ENCODE measurements around the gene TNFRSF1B. TPM values are rescaled to one million over a fixed set of nuclear protein-coding genes. Genes with fewer than 3 reads are reported as not detected.

TNFRSF1B gene
- total and polyA plus RNA-seq, 9 of the 15 experiments (the other 6 are each of a cell fraction or from before 2014, with no cell fraction given) = 8.8 to 91.3 (median 36.0) TPM

DNA sequence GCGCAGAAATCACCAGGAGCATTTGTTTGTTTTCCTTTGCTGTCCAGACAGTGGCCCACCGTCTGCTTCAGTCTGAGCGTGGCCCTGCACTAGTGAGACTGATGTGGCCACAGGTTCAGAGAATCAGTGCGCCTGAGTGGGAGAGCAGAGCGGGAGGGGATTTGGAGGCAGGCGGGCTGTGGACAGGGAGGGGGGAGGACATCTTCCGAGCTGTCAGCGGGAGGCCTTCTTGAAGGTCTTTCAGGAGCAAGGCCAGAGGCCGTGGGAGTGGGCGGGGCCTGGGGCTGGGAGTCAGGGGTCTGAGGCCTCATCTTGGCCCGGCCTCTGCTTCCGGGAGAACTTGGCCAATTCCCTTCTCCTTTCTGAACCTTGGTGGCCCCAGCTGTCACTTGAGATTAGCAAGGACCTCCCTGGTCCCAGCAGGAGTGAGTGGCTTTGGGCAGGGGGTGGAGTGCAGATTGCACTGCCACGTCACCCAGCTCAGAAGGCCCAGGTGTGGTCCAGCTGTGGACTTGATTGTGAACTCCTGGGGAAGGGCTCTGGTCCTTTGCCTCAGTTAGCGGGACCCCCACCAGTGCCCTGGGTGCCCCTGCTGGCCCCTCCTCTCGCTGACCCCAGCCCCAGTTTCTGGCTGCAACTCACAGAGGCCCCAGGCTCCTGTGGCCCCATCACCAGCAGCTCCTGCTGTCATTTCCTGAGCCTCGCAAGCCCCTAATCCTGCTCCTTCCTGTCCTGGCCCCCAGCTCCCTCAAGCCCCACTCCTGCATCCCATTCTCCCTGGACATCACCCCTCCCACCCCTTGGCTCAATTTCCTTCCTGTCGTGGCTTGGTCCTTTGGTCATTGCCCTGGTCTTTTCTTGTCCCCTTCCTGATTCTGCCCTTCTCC, 8.4 kb downstream of the TNFRSF1B start (continued):
- TF ChIP-seq, protein P1, sequence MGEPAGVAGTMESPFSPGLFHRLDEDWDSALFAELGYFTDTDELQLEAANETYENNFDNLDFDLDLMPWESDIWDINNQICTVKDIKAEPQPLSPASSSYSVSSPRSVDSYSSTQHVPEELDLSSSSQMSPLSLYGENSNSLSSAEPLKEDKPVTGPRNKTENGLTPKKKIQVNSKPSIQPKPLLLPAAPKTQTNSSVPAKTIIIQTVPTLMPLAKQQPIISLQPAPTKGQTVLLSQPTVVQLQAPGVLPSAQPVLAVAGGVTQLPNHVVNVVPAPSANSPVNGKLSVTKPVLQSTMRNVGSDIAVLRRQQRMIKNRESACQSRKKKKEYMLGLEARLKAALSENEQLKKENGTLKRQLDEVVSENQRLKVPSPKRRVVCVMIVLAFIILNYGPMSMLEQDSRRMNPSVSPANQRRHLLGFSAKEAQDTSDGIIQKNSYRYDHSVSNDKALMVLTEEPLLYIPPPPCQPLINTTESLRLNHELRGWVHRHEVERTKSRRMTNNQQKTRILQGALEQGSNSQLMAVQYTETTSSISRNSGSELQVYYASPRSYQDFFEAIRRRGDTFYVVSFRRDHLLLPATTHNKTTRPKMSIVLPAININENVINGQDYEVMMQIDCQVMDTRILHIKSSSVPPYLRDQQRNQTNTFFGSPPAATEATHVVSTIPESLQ (CRISPR knock-in tag; IDR thresholded peaks at IDR 0.05) = no peak
- TF ChIP-seq, protein P2, sequence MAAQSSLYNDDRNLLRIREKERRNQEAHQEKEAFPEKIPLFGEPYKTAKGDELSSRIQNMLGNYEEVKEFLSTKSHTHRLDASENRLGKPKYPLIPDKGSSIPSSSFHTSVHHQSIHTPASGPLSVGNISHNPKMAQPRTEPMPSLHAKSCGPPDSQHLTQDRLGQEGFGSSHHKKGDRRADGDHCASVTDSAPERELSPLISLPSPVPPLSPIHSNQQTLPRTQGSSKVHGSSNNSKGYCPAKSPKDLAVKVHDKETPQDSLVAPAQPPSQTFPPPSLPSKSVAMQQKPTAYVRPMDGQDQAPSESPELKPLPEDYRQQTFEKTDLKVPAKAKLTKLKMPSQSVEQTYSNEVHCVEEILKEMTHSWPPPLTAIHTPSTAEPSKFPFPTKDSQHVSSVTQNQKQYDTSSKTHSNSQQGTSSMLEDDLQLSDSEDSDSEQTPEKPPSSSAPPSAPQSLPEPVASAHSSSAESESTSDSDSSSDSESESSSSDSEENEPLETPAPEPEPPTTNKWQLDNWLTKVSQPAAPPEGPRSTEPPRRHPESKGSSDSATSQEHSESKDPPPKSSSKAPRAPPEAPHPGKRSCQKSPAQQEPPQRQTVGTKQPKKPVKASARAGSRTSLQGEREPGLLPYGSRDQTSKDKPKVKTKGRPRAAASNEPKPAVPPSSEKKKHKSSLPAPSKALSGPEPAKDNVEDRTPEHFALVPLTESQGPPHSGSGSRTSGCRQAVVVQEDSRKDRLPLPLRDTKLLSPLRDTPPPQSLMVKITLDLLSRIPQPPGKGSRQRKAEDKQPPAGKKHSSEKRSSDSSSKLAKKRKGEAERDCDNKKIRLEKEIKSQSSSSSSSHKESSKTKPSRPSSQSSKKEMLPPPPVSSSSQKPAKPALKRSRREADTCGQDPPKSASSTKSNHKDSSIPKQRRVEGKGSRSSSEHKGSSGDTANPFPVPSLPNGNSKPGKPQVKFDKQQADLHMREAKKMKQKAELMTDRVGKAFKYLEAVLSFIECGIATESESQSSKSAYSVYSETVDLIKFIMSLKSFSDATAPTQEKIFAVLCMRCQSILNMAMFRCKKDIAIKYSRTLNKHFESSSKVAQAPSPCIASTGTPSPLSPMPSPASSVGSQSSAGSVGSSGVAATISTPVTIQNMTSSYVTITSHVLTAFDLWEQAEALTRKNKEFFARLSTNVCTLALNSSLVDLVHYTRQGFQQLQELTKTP (IDR thresholded peaks at IDR 0.05; ENCODE audit: low read depth in 1 of 2, partially characterized antibody in 2 of 2) = no peak
- TF ChIP-seq TCF7L2 (IDR thresholded peaks at IDR 0.05; ENCODE audit: low read depth, low read length) (no peak), NFRKB (IDR thresholded peaks at IDR 0.05; ENCODE audit: low read depth) (no peak), HLTF (IDR thresholded peaks at IDR 0.05) (no peak), ZSCAN32 (CRISPR knock-in tag; IDR thresholded peaks at IDR 0.05) (no peak), ZNF696 (CRISPR knock-in tag; conservative IDR thresholded peaks at IDR 0.05) (no peak), PURB (CRISPR knock-in tag; IDR thresholded peaks at IDR 0.05; ENCODE audit: low read depth) (no peak), SIX5 (IDR thresholded peaks at IDR 0.05; ENCODE audit: borderline replicate concordance in 1 of 2, insufficient read depth in 1 of 2, low read depth in 1 of 2, low read length in 2 of 2) (no peak), CAMTA2 (CRISPR knock-in tag; conservative IDR thresholded peaks at IDR 0.05) (no peak), TEAD4 (IDR thresholded peaks at IDR 0.05; ENCODE audit: low read length) (peak; percentile 94), TEAD4 (CRISPR knock-in tag; IDR thresholded peaks at IDR 0.05; ENCODE audit: borderline replicate concordance) (no peak), SNRNP70 (optimal IDR thresholded peaks at IDR 0.05; ENCODE audit: low read depth, low read length) (no peak), PCBP2 (IDR thresholded peaks at IDR 0.05; ENCODE audit: low read depth, low read length, poor library complexity, severe bottlenecking) (no peak), SMARCC2 (IDR thresholded peaks at IDR 0.05; ENCODE audit: low read depth) (0 out of 2 replicates have a peak, but pooled peaks have one; percentile 34), PML (IDR thresholded peaks at IDR 0.05; ENCODE audit: low read length) (peak; percentile 87)
- TF ChIP-seq, protein P3, sequence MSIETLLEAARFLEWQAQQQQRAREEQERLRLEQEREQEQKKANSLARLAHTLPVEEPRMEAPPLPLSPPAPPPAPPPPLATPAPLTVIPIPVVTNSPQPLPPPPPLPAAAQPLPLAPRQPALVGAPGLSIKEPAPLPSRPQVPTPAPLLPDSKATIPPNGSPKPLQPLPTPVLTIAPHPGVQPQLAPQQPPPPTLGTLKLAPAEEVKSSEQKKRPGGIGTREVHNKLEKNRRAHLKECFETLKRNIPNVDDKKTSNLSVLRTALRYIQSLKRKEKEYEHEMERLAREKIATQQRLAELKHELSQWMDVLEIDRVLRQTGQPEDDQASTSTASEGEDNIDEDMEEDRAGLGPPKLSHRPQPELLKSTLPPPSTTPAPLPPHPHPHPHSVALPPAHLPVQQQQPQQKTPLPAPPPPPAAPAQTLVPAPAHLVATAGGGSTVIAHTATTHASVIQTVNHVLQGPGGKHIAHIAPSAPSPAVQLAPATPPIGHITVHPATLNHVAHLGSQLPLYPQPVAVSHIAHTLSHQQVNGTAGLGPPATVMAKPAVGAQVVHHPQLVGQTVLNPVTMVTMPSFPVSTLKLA (conservative IDR thresholded peaks at IDR 0.05) = peak in 1 of 2 experiments; percentile 55; a peak in 1 of 4 replicates
